GM21717 (cell line): ENCODE results near the gene AP5M1.
"Not testable (repeated sequence)": the region's sequence is repeated elsewhere in the genome, so short reads cannot be mapped to it uniquely, and the experiment has no call there.

Experiments used
- ATAC-seq: cut with Tn5 transposase; IDR thresholded peaks from one replicate; pipeline ENCODE4 v1.9.1; 2021; ENCODE audit warnings: mild to moderate bottlenecking, moderate library complexity; ENCODE audit not compliant: unreplicated experiment

The AP5M1 gene, protein sequence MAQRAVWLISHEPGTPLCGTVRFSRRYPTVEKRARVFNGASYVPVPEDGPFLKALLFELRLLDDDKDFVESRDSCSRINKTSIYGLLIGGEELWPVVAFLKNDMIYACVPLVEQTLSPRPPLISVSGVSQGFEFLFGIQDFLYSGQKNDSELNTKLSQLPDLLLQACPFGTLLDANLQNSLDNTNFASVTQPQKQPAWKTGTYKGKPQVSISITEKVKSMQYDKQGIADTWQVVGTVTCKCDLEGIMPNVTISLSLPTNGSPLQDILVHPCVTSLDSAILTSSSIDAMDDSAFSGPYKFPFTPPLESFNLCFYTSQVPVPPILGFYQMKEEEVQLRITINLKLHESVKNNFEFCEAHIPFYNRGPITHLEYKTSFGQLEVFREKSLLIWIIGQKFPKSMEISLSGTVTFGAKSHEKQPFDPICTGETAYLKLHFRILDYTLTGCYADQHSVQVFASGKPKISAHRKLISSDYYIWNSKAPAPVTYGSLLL

GRCh38 chr14:57268161-57269069 lies at the start of gene AP5M1, which contains the start of gene EXOC5:
TSS of gene AP5M1 (plus strand) at chr14:57268971. CDS start at chr14:57269315, 344 bp downstream.
TSS of gene EXOC5 (minus strand) at chr14:57268905. CDS start at chr14:57268648, 257 bp downstream.
- ATAC-seq, result peak; percentile 84

GRCh38 chr14:57221931-57222330 lies 46.8 kb upstream of the AP5M1 start:
- no peak for ATAC-seq

DNA sequence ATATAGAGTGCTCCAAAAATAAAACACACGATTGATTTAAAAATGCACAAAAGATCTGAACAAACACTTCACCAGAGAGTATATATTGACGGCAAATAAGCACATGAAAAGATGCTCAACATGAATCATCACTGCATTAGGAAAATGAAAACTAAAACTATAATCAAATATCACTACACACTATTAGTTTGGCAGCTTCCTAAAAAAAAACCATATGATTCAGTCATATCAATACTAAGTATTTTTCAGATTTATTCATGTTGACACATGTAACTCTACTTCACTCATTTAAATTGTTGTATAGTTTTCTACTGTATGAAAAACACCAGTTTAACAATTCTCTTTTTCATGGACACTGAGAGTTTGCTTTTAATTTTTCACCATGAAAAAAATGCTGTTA lies 41.7 kb upstream of the AP5M1 start:
- ATAC-seq, result peak; percentile 41

- not testable (repeated sequence) for ATAC-seq
Measured at GRCh38 chr14:57228320-57228719, 40.5 kb upstream of the AP5M1 start.

GRCh38 chr14:57232006-57232405 lies 36.8 kb upstream of the AP5M1 start:
- no peak for ATAC-seq

DNA sequence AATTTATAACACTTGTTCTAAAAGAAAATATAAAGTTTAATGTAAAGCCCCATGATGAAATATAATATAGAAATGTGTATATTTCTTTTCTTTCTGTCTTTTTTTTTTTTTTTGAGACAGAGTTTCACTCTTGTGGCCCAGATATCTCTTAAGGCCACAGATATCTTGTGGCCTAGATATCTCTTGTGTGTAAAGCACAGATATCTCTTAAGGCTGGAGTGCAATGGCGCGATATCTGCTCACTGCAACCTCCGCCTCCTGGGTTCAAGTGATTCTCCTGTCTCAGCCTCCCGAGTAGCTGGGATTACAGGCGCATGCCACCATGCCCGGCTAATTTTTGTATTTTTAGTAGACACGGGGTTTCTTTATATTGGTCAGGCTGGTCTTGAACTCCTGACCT lies 28.7 kb upstream of the AP5M1 start:
- not testable (repeated sequence) for ATAC-seq

- no peak for ATAC-seq
Measured at GRCh38 chr14:57243320-57243719, 25.5 kb upstream of the AP5M1 start.

DNA sequence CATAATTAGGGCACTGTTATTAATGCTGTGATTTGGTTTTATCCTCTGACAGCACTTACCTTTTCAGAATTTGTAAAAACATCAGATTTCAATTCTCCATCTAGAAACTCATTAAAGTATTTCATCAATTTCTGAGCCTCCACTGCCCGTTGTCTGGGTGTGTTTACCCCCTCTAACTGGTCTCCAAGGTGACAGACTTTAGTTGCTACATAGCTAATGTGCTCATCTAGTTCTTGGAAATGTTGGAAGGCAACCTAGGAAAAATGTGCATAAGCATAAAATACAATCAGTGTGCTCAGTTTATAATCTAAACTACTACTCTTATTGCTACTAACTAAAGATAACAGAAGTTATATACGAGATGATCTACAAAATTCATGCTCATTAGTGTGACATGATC lies 24.7 kb upstream of the AP5M1 start:
- ATAC-seq, result no peak

GRCh38 chr14:57245941-57246340 lies 22.8 kb upstream of the AP5M1 start:
- no peak for ATAC-seq

DNA sequence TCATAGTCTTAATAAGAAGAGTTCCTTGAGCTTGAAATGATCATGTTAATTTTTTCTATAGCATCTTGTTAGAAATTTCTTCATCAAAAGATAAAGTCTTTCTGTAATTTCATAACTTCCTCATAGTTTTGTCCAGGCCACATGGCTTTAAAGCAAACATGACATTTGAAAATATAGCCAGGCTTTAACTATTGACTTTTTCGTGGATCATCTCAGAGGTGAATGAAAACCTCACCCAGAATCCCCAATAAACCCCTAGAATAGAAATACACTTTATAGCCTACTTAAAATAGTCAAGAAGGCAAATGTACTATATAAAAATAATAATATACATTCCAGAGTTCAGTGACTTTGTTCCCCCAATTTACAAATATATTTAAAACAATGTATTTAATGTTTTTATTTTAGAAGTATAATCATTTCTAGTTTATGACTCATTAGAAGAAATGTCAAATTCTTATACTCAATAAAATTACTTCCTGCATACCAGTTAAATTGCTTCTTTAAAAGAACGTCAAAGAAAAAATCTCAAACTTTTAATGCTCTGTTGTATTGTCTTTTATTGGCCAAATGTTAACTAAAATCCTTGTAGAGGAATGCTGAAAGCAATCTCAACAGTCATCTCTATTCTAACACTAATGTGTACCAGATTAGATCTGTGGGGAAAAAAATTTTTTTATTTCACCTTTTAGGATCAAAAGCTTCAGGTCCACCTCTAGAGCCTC lies 21.7 kb upstream of the AP5M1 start:
- no peak for ATAC-seq

DNA sequence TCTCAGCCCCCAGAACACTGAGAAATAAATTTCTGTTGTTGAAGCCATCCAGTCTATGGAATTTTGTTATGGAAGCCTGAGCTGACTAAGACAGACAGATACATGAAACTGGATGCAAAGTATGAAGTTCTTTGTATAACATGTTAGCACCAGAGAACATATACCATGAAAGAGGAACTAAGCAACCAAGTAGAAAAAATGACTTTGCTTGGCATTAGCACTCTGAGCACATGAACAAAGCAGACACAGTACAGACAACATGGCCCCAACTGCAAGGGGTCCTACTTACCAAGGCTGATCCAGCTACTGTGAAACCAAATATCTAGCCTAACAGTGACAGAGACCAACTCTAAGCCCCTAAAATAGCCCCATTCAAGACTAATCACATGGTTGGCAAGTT lies 13.9 kb upstream of the AP5M1 start:
- peak; percentile 72 for ATAC-seq

GRCh38 chr14:57258221-57258620 lies 10.6 kb upstream of the AP5M1 start:
- not testable (repeated sequence) for ATAC-seq

- ATAC-seq, result no peak
Measured at GRCh38 chr14:57259672-57260071, 9.1 kb upstream of the AP5M1 start.

DNA sequence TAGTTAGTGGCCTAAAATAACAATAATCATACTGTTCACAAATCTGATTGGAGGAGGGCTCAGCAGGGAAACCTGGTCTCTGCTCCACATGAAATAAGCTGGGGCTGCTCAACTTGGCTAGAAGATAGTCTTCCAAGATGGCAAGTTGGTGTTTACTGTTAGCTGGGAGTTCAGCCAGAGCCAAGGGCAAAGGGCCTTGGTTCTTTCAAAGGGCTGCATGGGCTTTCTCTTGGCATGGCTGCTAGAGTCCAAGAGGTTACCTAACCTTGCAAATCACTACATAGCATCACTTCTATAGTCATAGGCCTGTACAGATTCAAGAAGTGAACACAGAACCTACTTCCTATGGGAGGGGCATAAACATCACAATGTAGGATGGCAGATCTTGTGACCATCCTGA lies 7.2 kb upstream of the AP5M1 start:
- no peak for ATAC-seq

DNA sequence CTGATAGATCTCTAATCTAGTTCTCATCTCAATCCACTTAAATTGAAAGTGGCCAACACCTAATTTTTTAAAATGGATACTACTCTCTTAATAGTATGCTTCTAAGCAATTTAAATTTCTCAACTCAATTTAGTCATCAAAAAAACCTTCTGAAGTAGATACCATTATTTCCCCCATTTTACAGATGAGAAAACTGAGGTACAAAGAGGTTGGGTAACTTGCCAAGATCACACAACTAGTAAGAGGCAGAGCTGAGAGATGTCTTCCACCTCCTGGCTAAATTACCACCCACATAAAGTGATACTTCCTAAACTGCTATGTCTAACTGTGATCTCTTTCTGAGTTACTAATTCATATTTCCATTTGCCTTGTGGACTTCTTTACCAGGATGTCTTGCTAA lies 6.7 kb upstream of the AP5M1 start:
- no peak for ATAC-seq

- no peak for ATAC-seq
Measured at GRCh38 chr14:57266065-57266464, 2.7 kb upstream of the AP5M1 start.

- ATAC-seq, result no peak
Measured at GRCh38 chr14:57273236-57273635, 4.5 kb downstream of the AP5M1 start.

DNA sequence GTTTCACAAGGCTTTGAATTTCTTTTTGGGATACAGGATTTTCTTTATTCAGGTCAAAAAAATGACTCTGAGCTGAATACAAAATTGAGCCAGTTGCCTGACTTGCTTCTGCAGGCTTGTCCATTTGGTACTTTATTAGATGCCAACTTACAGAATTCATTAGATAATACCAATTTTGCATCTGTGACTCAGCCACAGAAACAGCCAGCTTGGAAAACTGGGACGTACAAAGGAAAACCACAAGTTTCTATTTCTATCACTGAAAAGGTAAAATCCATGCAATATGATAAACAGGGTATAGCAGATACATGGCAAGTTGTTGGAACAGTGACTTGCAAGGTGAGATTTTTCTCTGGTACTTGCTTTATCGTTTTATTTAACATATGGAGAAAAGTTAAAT lies 5.8 kb downstream of the AP5M1 start:
- no peak for ATAC-seq

GRCh38 chr14:57275023-57275664 lies 6.4 kb downstream of the AP5M1 start:
- ATAC-seq, result no peak

GRCh38 chr14:57277062-57277461 lies 8.3 kb downstream of the AP5M1 start:
- ATAC-seq, result no peak
